ENCODE data around the gene IFT88. TPM values are rescaled to one million over a fixed set of nuclear protein-coding genes. Genes with fewer than 3 reads are reported as not detected.

IFT88 gene
- total RNA-seq, 1 donor from 2014 or later, result 8.1 TPM

- TF ChIP-seq, protein P1, sequence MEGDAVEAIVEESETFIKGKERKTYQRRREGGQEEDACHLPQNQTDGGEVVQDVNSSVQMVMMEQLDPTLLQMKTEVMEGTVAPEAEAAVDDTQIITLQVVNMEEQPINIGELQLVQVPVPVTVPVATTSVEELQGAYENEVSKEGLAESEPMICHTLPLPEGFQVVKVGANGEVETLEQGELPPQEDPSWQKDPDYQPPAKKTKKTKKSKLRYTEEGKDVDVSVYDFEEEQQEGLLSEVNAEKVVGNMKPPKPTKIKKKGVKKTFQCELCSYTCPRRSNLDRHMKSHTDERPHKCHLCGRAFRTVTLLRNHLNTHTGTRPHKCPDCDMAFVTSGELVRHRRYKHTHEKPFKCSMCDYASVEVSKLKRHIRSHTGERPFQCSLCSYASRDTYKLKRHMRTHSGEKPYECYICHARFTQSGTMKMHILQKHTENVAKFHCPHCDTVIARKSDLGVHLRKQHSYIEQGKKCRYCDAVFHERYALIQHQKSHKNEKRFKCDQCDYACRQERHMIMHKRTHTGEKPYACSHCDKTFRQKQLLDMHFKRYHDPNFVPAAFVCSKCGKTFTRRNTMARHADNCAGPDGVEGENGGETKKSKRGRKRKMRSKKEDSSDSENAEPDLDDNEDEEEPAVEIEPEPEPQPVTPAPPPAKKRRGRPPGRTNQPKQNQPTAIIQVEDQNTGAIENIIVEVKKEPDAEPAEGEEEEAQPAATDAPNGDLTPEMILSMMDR (IDR thresholded peaks at IDR 0.05; ENCODE audit: borderline replicate concordance), result no peak
- intact Hi-C loops (cut with micrococcal nuclease), result no loop called here
- Histone ChIP-seq H3K4me1 (peaks cover 5% of the 10 kb centered on the region), H3K27ac (replicated peaks) (no peak overlapping the region), H3K4me3 (no peak overlapping the region), H3K9me3 (replicated peaks) (peaks cover 31% of the 10 kb centered on the region), H3K36me3 (peaks cover 56% of the 10 kb centered on the region), H3K27me3 (ENCODE audit: low read depth) (no peaks in the 10 kb centered on the region)
- DNase-seq, result no peak
Measured at GRCh38 chr13:20579191-20579590, 12.2 kb downstream of the IFT88 start.

DNA sequence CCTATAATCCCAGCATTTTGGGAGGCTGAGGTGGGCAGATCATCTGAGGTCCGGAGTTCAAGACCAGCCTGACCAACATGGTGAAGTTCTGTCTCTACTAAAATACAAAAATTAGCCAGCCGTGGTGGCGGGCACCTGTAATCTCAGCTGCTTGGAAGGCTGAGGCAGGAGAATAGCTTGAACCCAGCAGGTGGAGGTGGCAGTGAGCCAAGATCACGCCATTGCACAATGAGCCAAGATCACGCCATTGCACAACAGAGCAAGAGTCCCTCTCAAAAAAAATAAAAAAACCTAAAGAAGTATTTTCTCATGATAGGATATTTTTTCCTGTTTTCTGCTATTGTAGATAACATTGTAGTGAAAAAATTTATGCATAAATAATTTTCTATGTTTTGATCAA lies 13.3 kb downstream of the IFT88 start:
- intact Hi-C loops (cut with micrococcal nuclease), result no loop called here
- H3K9me3 ChIP-seq (replicated peaks), result peaks cover 37% of the 10 kb centered on the region
- H3K27ac ChIP-seq (replicated peaks), result no peak overlapping the region
- DNase-seq, result no peak
- peaks cover 64% of the 10 kb centered on the region for H3K36me3 ChIP-seq
- H3K27me3 ChIP-seq (ENCODE audit: low read depth), result no peaks in the 10 kb centered on the region
- no peak overlapping the region for H3K4me3 ChIP-seq
- TF ChIP-seq, protein P1 (IDR thresholded peaks at IDR 0.05; ENCODE audit: borderline replicate concordance), result no peak
- peaks cover 5% of the 10 kb centered on the region for H3K4me1 ChIP-seq

- H3K4me3 ChIP-seq, result no peak overlapping the region
- no peak for DNase-seq
- TF ChIP-seq, protein P1 (IDR thresholded peaks at IDR 0.05; ENCODE audit: borderline replicate concordance), result no peak
- peaks cover 5% of the 10 kb centered on the region for H3K4me1 ChIP-seq
- H3K27me3 ChIP-seq (ENCODE audit: low read depth), result no peaks in the 10 kb centered on the region
- H3K36me3 ChIP-seq, result peaks cover 67% of the 10 kb centered on the region
- H3K27ac ChIP-seq (replicated peaks), result no peak overlapping the region
- H3K9me3 ChIP-seq (replicated peaks), result peaks cover 30% of the 10 kb centered on the region
- intact Hi-C loops (cut with micrococcal nuclease), result no loop called here
Measured at GRCh38 chr13:20582026-20582425, 15.1 kb downstream of the IFT88 start.

DNA sequence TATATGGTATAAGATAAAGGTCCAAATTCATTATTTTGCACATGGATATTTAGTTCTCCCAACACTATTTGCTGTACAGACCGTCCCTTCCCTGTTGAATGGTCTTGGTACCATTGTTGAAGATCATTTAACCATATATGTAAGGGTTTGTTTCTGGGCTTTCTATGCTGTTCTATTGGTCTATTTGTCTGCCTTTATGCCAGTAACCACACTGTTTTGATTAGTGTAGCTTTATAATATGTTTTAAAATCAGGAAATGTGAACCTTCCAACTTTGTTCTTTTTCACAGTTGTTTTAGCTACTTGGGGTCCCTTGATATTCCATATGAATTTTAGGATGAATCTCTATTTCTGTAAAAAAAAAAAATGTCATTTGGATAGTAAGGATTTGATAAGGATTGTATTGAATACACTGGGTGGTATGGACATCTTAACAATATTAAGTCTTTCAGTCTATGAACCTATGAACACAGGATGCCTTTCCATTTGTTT lies 16.9 kb downstream of the IFT88 start:
- Histone ChIP-seq H3K4me3 (no peak overlapping the region), H3K36me3 (peaks cover 54% of the 10 kb centered on the region), H3K4me1 (peaks cover 5% of the 10 kb centered on the region), H3K27me3 (ENCODE audit: low read depth) (no peaks in the 10 kb centered on the region), H3K9me3 (replicated peaks) (peaks cover 20% of the 10 kb centered on the region), H3K27ac (replicated peaks) (no peak overlapping the region)
- TF ChIP-seq, protein P1 (IDR thresholded peaks at IDR 0.05; ENCODE audit: borderline replicate concordance), result no peak
- intact Hi-C loops (cut with micrococcal nuclease), result no loop called here
- DNase-seq, result no peak

DNA sequence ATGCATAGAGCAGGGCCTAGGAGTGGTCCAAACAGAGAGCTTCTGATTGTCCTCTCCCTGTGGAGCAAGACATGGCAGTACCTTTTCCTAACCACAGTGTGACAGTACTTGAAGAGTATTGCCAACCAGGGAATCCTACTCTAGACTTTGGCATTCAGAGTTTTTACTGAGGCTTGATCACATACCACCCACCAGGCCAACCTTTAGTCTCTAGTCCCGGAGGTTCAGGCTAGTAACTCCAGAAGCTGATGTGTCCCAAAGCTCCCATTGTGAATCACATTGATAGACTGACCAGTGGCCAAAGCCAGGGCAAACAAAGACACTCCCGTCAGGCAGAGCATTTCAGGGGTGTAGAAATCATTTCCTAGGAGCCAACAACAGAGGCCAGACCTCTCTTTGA lies 18.4 kb downstream of the IFT88 start:
- Histone ChIP-seq H3K4me3 (no peak overlapping the region), H3K9me3 (replicated peaks) (peaks cover 20% of the 10 kb centered on the region), H3K36me3 (peaks cover 47% of the 10 kb centered on the region), H3K4me1 (peaks cover 5% of the 10 kb centered on the region), H3K27ac (replicated peaks) (no peak overlapping the region), H3K27me3 (ENCODE audit: low read depth) (no peaks in the 10 kb centered on the region)
- intact Hi-C loops (cut with micrococcal nuclease), result no loop called here
- no peak for DNase-seq
- TF ChIP-seq, protein P1 (IDR thresholded peaks at IDR 0.05; ENCODE audit: borderline replicate concordance), result no peak

Measured in left ventricle myocardium inferior (tissue), 1 donor.